Measurements from ENCODE around the gene GNAI1.

The GNAI1 gene

DNA sequence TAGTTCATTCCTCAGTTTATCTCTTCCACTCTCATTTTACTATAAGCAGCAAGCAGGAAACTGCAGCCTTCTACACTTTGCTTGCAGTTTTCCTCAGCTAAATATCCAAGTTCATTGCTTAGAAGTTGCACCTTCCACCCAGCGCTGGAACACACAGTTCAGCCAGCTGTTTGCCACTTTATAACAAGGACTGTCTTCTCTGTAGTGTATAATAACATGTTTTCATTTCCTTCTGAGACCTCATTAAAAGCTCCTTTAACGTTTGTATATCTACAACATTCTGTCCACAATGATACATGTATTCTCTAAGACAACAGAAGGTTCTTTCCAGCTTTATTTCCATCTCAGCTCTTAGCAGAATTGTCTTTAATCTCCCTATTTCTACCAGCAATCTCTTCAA lies 74.1 kb downstream of the GNAI1 start:
- DNase-seq (ENCODE audit: low read depth in 2 of 3, low spot score in 2 of 3), result no peak

DNA sequence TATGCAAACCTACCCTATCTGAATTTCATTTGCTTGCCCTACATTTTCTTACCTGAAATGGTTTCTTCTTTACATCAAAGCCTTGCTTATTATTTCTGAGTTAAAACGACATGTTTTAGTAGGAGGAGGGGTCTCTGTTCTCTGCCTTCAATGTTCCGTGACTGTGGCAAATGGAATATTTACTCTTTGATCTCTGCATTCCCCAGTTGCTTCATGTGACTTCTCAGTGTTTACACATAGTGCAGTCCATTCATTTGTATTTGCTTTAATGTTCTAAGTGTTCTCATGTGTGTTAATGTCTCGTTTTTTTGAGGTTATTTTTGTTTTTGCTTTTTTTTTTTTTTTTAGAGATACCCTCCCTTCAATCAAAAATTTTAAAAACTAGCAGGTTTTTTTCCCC lies 75.8 kb downstream of the GNAI1 start:
- DNase-seq (ENCODE audit: low read depth in 2 of 3, low spot score in 2 of 3), result no peak

DNA sequence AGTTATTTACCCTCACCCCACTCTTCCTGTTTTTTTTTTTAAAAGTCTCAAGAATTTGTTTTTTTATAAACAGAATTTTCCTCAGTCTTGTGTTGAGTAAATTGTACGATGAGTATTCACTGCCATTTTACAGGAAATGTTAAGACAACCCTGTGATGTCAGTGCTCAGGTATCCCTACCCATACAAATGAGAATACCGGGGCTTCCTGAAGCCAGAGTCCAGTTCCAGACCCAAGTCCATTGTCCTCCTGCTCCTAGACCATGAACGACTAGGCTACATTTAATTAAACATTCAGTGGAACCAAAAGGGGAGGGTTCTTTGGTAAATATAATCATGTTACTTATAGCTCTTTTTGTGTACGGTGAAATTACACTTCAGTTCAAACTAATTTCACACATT lies 79.2 kb downstream of the GNAI1 start:
- DNase-seq (ENCODE audit: low read depth in 2 of 3, low spot score in 2 of 3), result no peak

DNA sequence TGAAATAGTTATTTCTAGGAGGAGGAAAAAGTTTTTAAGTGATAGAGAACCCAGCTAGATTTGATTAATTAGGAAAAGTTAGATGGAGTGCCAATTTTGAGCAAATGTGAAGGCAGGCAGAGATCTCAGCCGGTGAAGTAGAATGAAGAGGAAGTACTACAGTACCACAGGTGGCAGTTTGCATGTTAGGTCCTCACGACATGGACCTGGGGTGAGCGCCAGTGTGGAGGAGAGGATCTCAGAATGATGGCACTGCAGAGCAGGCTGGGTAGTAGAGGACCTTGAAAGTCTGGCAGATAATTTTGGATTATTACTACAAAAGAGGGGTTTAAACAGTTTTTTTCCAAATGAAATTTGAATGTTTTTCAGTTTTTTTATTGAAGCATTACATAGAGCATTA lies 81.1 kb downstream of the GNAI1 start:
- DNase-seq (ENCODE audit: low read depth in 2 of 3, low spot score in 2 of 3), result no peak

DNA sequence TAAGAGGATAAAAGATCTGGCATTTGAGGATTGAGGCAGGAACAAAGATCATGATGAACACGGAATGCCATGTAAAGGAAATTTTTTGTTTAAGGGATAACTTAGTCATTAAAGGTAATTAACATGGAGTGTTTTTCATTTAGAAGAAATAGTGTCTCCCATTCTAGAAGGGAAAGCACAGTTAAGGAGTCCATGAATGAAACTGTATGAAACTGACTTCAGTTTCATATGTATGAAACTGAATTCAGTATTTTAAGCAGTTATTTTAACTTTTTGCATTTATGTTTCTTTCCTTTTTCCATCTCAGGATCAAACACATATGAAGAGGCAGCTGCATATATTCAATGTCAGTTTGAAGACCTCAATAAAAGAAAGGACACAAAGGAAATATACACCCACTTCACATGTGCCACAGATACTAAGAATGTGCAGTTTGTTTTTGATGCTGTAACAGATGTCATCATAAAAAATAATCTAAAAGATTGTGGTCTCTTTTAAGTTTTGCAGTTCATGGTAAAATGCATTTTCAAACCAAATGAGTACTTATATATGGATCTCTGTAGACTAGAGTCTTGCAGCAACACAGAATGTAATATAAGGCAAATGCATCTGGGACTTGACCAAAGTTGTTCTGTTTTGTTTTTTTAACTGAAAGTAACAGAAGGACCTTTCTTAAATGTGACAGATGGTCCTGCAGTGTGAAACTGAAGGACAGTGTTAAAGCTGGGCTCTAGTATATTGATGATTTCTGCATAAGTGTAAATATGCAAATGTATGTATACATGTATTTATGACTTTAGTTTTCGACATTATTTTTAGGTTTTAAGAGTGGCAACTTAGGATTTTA lies 82.6 kb downstream of the GNAI1 start:
- DNase-seq (ENCODE audit: low read depth in 2 of 3, low spot score in 2 of 3), result no peak

DNA sequence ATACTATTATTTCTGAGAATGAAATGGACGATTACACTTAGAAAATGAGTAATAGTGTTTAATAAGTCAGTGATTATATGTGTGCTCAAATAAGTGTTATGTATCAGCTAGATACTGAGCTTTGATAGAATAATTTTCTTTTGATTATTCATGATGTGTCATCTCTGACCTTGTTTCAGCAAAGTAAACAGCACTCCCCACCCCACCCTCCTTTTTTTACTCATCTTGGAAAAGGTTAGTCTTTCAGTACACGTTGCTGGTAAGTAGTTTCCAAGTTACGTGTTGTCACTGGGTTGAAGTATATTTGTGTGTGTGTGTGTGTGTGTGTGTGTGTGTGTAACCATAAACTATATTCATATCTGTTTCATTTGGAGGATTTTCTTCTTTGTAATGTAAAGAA lies 84.1 kb downstream of the GNAI1 start:
- no peak for DNase-seq (ENCODE audit: low read depth in 2 of 3, low spot score in 2 of 3)

DNA sequence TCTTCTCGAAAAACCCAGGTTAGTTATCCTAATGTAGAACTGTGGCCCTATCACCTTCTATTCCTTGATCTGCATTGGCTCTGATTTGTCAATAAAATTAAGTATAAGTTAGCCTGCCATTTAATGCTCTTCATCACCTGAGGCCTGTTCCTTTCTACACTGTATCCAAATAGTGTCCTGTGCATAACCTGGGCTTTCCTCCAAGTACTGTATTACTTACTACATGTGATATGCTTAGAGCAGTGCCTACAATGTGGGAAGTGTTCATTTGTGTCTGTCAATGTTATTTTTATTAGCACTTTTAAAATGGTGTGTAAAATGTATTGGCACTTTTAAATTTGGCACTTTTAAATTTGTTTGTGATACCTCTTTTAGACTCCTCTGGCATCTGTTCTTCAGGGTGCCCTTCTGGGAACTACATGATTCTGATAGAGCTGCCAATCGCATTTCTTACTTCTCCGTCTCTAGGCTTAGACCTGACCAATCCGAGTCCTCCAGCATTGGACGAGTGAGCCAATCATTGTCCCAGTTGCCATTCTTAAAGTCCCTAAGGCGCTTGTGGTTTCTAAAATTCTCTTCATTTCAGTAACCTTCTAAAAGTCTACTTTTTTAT lies 85.5 kb downstream of the GNAI1 start:
- no peak for DNase-seq (ENCODE audit: low read depth in 2 of 3, low spot score in 2 of 3)

DNA sequence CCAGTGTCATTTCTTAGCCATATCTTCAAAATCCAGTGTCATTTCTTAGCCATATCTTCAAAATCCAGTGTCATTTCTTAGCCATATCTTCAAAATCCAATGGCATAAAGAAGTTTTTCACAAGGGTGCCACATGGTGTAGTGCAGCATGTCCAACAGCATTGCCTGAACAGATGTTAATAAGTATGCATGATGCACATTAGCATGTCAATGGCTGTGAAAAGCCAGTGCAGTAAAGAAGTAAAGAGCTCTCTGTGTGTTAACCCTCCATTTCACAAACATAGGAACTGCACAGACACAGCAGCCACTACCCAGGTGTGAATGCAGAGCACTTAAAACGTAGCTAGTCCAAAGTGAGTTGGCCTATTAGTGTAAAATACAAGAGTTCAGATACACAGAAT lies 89.8 kb downstream of the GNAI1 start:
- no peak for DNase-seq (ENCODE audit: low read depth in 2 of 3, low spot score in 2 of 3)

DNA sequence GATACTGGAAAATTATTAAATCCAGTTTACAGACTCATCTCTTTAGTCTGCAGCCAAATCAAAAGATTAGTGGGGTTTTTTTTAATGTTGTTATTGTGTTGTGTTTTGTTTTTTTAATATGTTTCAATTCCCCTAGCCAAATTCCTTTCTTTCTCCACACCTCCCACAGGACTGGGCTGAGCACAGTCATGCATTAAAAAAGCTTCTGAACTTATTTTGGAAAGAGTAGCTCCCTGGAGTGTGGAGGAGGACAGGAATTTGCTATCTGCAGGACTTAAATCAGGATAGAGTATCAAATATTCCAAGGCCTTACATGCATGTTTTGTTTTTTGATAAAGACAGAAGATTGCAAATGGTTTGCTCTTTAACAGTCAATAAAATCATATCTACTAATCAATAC lies 90.7 kb downstream of the GNAI1 start:
- no peak for DNase-seq (ENCODE audit: low read depth in 2 of 3, low spot score in 2 of 3)

DNA sequence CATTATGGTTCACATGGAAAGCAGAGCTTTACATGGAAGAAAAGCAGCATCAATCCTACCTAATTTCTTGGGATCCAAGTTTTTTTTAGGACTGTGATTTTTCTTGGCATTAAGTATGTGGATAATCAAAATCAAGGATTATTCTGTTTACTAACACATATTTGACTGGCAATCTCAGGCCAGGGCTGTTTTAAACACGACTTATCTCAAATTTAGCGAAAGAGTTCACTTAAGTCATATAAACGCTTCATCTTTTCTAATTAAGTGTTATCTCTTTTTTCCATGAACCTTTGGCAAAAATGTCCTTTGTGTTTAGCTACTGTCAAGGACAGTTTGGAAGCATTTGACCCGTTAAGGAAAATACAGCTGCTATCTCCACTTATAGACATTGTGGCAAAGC lies 92.0 kb downstream of the GNAI1 start:
- no peak for DNase-seq (ENCODE audit: low read depth in 2 of 3, low spot score in 2 of 3)

DNA sequence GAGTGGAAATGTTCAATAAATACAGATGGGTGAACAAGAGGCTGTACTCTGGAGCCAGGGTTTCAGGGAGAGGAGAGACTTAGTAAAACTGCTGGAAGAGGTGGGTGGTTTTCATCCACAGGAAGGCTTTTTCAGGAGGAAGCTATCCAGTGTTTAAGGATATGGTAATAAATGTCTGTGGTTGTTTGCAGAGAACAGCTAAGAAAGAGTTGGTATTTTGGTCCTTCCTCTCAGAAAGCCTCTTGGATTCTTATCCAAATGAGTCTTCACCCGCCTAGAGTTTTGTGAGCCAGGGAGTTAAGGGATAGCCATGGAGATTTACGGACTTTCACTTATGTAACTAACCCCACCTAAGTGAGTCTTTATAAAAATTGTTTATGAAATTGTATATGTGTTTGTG lies 95.7 kb downstream of the GNAI1 start:
- DNase-seq (ENCODE audit: low read depth in 2 of 3, low spot score in 2 of 3), result no peak

DNA sequence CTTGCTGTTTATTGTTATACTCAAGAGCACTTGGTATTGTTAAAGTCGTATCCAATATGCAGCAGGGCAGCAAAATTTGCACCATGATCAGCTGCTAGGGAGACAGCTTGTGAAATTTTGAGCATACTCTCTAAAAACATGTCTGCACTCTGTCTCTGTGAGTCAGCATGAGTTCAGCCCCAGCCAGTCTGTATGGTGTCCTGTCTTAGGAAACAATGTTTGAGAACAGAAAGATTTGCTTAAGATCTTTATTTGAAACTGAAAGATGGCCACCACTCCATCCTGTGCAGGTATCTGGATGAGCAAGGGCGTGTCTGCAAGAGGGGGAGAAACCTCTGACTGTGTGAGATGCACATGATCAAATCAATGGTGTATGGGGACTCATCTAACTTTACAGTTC lies 97.1 kb downstream of the GNAI1 start:
- DNase-seq (ENCODE audit: low read depth in 2 of 3, low spot score in 2 of 3), result no peak

DNA sequence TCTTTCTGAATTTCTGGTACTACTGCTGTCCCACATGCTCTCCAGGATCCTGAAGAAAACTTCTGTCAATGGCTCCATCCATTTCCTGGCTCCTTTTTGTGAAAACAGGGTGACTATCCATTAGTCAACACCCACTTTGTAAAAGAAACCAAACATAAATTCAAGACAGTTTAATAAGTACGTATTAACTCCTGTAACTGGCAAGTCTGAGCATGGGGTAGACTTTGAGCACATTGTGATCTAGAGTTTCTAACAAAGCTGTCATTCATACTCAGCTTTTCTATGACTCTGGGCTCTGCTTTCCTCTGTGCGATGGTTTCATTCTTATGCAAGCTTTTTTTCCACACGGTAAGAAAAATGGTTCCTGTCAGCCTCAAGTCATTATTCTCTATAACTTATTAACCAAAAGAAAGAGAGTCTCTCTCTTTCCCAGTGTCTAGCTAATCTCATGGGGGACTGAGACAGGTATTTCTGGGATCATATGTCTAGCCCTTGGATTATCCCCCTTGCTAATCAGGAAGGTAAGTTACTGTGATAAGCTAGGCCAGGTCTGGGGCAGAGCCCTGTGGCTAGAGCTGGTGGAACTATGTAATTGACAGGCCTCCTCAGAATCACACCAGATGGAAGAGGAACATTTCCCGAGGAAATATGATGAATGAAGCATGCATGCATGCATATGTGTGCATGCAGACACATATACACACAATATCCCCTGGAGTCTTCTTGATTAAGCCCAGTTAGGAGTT lies 98.5 kb downstream of the GNAI1 start:
- DNase-seq (ENCODE audit: low read depth in 2 of 3, low spot score in 2 of 3), result no peak

DNA sequence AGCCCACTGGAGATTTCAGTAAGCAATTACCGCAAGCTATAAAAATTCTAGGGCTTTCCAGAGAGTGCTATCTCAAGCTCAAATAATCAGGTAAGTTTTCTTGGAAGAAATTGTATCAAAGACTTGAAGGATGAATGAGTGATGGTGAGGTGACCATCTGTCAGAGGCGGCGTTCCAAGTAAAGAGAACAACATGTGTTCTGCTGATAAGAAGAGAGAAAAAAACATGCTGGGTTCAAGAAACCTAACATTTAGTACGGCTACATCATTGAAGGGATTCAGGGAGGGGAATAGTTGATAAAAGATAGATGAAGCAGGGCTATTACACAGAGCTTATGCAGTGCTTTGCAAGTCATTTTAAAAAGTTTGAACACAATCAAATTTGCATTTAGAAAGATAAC lies 100.7 kb downstream of the GNAI1 start:
- DNase-seq (ENCODE audit: low read depth in 2 of 3, low spot score in 2 of 3), result no peak

DNA sequence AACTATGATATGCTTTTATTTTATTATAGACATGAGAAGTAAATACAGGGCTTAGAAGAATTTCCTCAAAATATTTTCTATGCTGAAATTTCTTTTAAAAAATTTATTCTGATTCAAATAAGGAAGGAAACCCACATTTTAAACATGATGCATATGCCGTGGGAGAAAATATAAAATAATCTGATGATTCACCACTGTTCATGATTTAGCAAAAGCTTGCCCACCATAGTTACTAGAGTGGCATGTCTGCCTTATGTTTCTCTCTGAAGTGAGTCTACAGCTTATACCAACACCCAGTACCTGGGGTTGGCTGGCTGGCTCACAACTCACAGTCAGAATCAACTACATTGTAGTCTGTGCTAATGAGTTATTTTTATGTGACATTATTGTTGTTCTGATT lies 102.0 kb downstream of the GNAI1 start:
- no peak for DNase-seq (ENCODE audit: low read depth in 2 of 3, low spot score in 2 of 3)

DNA sequence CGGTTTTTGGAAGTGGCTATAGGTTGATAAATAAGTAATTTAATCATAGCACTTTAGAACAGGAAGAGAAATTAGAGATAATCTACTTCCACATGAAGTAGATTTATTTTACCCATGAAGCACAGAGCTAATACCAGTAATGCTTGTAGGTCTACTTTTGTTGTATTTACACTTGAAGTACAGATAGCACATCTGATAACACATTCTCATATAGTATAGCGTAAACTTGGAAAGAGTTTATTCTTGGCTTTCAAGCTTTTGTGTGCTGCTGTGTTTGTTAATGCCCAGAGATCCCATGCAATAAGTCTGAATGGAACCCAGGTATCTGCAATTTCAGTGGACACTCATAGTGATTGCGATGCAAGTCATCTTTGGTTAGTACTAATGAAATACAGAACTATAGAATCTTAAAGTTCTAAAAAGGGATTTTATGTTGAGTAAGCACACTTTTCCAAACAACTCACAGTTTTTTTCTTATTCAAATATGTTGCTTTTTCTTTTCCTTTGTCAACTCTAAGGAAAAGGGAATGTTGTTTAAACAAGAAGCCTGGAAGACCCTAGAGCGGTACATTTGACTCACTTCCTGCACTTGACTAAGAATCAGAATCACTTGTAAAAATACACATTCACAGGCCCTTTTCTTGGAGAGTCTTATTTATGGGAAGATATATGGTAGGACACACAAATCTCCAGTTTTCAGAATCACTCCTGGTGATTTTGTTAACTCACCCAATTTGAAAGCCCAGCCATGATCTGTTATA lies 105.8 kb downstream of the GNAI1 start:
- DNase-seq (ENCODE audit: low read depth in 2 of 3, low spot score in 2 of 3), result no peak

DNA sequence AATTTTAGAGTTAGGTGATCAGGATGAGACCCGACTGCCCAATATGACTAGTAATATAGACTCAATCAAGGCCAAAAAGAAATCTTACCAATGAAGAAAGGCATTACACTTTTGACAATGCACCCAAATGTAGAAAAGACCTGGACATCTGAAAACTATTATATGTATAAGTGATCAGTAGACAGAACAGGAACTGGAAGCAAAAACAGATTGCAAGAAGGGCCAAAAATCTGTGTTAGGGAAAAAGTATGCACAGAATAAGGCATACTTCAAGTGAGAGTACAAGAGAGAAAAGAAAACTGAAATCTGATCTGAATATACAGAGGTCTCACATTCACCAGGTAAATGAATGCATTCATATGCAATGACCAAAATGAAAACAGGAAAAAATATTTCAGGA lies 107.0 kb downstream of the GNAI1 start:
- DNase-seq (ENCODE audit: low read depth in 2 of 3, low spot score in 2 of 3), result no peak

DNA sequence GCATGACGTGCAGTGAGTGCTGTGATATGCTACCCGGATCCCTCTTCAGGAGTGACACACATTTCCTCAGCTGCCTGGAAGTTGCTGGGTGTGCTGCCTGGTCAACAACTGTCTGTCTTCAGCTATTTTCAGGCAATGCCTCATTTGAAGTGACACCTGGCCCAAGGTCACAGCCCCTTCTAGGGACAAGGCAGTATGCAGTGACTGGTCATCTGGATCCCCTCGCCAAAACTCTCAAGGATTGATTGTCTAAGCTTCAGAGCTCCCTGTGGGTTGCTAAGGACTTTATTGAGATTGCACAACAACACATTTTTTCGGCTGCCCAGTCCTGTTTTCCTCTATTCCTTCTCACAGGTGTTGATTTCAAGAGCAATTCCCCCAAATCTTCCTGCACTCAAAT lies 108.8 kb downstream of the GNAI1 start:
- DNase-seq (ENCODE audit: low read depth in 2 of 3, low spot score in 2 of 3), result no peak

DNA sequence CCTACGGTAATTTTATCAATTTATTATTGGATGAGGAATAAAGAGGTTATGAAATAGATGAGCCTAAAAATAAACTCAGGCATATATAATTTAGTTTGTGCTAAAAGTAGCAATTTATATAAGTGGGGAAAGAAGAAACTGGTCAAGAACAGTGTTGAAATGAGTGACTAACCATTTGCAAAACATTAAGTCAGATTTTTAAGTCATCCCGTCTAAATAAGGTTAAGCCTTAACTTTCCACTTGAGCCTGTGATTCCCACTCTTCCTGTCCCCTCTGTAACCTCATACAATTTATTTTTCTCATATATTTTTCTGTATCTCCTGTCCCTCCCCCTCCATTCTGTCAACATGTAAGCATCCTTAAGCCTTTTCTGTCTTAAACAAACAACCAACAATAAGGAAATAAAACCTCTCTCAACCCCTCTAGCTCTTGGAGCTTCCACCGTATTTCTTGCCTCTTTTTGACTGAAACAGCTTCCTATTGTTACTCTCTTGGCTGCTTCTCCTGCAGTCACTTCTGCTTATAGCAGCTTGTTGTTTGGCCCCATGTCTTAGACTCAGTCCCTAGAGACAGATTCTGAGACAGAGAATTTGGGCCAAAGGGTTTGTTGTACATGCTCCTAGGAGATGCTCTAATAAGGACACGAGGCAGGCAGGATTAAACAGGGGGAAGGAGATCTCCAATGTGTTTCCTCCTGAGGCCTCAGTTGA lies 109.7 kb downstream of the GNAI1 start:
- DNase-seq (ENCODE audit: low read depth in 2 of 3, low spot score in 2 of 3), result no peak

DNA sequence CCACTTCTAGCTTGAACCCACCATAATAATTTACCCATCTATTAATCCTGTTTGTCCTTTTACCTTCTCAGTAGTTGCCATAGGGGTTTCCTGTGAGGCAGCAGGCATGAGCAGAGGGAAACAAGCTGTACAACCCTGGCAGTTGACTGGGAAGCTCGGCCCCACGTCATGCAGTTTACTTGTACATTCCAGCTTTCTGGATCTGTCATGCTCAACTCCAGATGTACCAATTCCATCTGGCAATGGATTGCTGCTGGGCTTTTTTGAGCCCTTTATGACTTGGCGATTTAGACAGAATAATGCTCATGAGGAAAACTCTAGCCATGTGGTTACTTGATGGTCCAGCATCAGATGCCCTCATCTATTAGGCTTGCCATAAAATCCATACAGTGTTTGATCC lies 112.5 kb downstream of the GNAI1 start:
- no peak for DNase-seq (ENCODE audit: low read depth in 2 of 3, low spot score in 2 of 3)

DNA sequence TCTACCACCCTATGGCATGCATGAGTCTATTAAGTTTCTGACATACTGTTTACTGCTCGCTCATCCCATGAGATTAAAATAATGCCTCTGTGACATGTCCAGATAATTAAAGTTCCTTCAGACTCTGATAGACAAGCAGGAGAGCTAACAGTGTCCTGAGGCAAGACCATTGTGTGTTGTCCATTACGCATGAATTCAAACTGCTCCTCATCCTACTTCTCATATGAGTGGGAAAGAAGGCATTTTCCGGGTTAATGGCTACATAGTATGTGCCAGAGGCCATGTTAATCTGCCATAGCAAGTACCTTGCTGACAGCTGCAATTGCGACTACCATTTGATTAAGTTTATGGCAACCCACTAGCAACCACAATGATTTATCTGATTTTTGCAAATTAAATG lies 113.3 kb downstream of the GNAI1 start:
- DNase-seq (ENCODE audit: low read depth in 2 of 3, low spot score in 2 of 3), result no peak
